SK-N-SH treated with all-trans-retinoic acid at 6 μM for 48 hours (cell line): ENCODE results near the gene AP1AR.

Source experiments
- ATAC-seq: fragments of 200-7000 bp; cut with Tn5 transposase; 3 replicates; pipeline ENCODE4 v1.9.1; 2020; ENCODE audit warnings: mild to moderate bottlenecking, moderate library complexity
- ARNTL ChIP-seq: fragments of 450-650 bp; formaldehyde crosslinking; IDR thresholded peaks from 2 replicates; pipeline ENCODE4 v1.5.0; 2020; ENCODE audit warnings: low read depth, mild to moderate bottlenecking, moderate library complexity, borderline replicate concordance
- BACH2 ChIP-seq: fragments of 250-450 bp; sonication (Bioruptor Pico); IDR thresholded peaks from 2 replicates; pipeline ENCODE4 v1.9.0; 2021; ENCODE audit warnings: mild to moderate bottlenecking, borderline replicate concordance
- CREB5 ChIP-seq: fragments of 250-450 bp; sonication (Bioruptor Pico); IDR thresholded peaks from 2 replicates; pipeline ENCODE4 v1.5.1; 2020; ENCODE audit warnings: low read depth, mild to moderate bottlenecking, moderate library complexity
- CSDC2 ChIP-seq: fragments of 250-450 bp; sonication (Bioruptor Pico); IDR thresholded peaks from 2 replicates; pipeline ENCODE4 v1.5.0; 2020; ENCODE audit warnings: mild to moderate bottlenecking, moderate library complexity
- ESRRG ChIP-seq: fragments of 250-450 bp; sonication (Bioruptor Pico); IDR thresholded peaks from 2 replicates; pipeline ENCODE4 v1.6.1; 2021; ENCODE audit warnings: mild to moderate bottlenecking
- GLIS3 ChIP-seq: fragments of 250-450 bp; sonication (Bioruptor Pico); IDR thresholded peaks from 2 replicates; pipeline ENCODE4 v1.5.0; 2020; ENCODE audit warnings: mild to moderate bottlenecking, moderate library complexity
- ISL1 ChIP-seq: fragments of 250-450 bp; sonication (Bioruptor Pico); IDR thresholded peaks from 2 replicates; pipeline ENCODE4 v2.1.2; 2022; ENCODE audit warnings: mild to moderate bottlenecking, moderate library complexity
- OSR1 ChIP-seq: fragments of 250-450 bp; sonication (Bioruptor Pico); IDR thresholded peaks from 2 replicates; pipeline ENCODE4 v1.8.0; 2022; ENCODE audit warnings: moderate library complexity, mild to moderate bottlenecking, inconsistent platforms
- PPARA ChIP-seq: fragments of 250-450 bp; sonication (Bioruptor Pico); IDR thresholded peaks from 2 replicates; pipeline ENCODE4 v1.5.0; 2020; ENCODE audit warnings: mild to moderate bottlenecking, borderline replicate concordance
- RARB ChIP-seq: fragments of 250-450 bp; sonication (Bioruptor Pico); IDR thresholded peaks from 2 replicates; pipeline ENCODE4 v1.8.0; 2021; ENCODE audit warnings: mild to moderate bottlenecking, moderate library complexity
- SNAI2 ChIP-seq: fragments of 250-450 bp; sonication (Bioruptor Pico); IDR thresholded peaks from 2 replicates; pipeline ENCODE4 v1.5.0; 2020; ENCODE audit warnings: mild to moderate bottlenecking, moderate library complexity
- TCF4 ChIP-seq: fragments of 250-450 bp; sonication (Bioruptor Pico); IDR thresholded peaks from 2 replicates; pipeline ENCODE4 v1.8.0; 2021; ENCODE audit warnings: mild to moderate bottlenecking, moderate library complexity, borderline replicate concordance
- TOX ChIP-seq: fragments of 250-450 bp; sonication (Bioruptor Pico); IDR thresholded peaks from 2 replicates; pipeline ENCODE4 v1.8.0; 2021; ENCODE audit warnings: mild to moderate bottlenecking, moderate library complexity, borderline replicate concordance
- TSHZ2 ChIP-seq: fragments of 250-450 bp; sonication (Bioruptor Pico); IDR thresholded peaks from 2 replicates; pipeline ENCODE4 v1.5.0; 2020; ENCODE audit warnings: mild to moderate bottlenecking, moderate library complexity
- ZC3H10 ChIP-seq: fragments of 250-450 bp; sonication (Bioruptor Pico); IDR thresholded peaks from 2 replicates; pipeline ENCODE4 v1.5.1; 2021; ENCODE audit warnings: mild to moderate bottlenecking, moderate library complexity
- ZFP3 ChIP-seq: fragments of 250-450 bp; sonication (Bioruptor Pico); IDR thresholded peaks from 2 replicates; pipeline ENCODE4 v1.5.0; 2020; ENCODE audit warnings: mild to moderate bottlenecking, moderate library complexity
- ZNF565 ChIP-seq: fragments of 450-650 bp; formaldehyde crosslinking; conservative IDR thresholded peaks from 2 replicates; pipeline ENCODE4 v1.5.0; 2020; ENCODE audit warnings: low read depth, mild to moderate bottlenecking, moderate library complexity
- ZNF70 ChIP-seq: fragments of 450-650 bp; formaldehyde crosslinking; IDR thresholded peaks from 2 replicates; pipeline ENCODE4 v1.5.0; 2020; ENCODE audit warnings: mild to moderate bottlenecking, moderate library complexity
- ZNF8 ChIP-seq: fragments of 450-650 bp; formaldehyde crosslinking; IDR thresholded peaks from 2 replicates; pipeline ENCODE4 v1.5.0; 2020; ENCODE audit warnings: mild to moderate bottlenecking, moderate library complexity
- TF ChIP-seq, protein P1 (sequence below): fragments of 250-450 bp; sonication (Bioruptor Pico); IDR thresholded peaks from 2 replicates; pipeline ENCODE4 v1.8.0; 2021; ENCODE audit warnings: low read depth, mild to moderate bottlenecking, moderate library complexity, borderline replicate concordance
- TF ChIP-seq, protein P2 (sequence below): fragments of 250-450 bp; sonication (Bioruptor Pico); IDR thresholded peaks from 2 replicates; pipeline ENCODE4 v1.5.1; 2021; ENCODE audit warnings: mild to moderate bottlenecking, moderate library complexity
- TF ChIP-seq, protein P3 (sequence below): fragments of 250-450 bp; sonication (Bioruptor Pico); IDR thresholded peaks from 2 replicates; pipeline ENCODE4 v1.8.0; 2020; ENCODE audit warnings: mild to moderate bottlenecking, moderate library complexity, borderline replicate concordance

The AP1AR gene

DNA sequence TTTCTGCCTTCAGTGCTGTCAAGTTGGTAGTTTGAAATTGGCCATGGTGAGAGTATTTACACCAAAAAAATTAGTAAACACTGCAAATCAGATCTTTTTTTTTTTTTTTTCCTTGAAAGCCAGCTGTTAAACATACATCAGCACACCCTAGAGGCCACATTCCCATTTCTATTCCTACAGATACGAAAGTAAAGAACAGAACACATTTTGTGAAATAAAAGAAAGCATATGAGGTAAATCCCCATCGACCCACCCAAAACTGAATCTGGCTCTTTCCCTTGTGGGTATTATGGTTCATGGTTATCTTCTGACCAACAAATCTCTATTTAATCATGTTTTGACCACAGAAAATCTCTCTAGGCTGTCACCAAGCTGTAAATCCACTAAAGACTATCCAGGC lies 41.8 kb upstream of the AP1AR start (continued):
- TF ChIP-seq ESRRG (CRISPR knock-in tag): no peak
- no peak for TF ChIP-seq TOX (CRISPR knock-in tag)

DNA sequence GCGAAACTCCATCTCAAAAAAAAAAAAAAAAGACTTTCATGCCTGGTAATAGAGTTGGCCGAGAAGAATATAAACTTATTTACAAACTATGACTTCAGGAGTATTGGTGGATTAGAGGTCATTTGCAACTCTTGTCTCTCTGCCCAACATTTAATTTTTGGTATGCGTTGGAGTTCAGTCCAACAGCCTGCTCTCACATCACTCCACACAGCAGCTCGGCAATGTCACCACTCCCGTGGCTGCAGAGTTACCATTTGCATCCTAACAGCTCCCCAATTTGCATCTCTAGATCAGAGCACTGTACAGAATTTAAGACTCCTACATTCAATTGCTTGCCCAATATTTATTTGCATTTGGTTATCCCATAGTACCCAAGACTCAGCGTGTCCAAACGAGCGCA lies 40.9 kb upstream of the AP1AR start:
- ATAC-seq: no peak
- TF ChIP-seq CSDC2 (CRISPR knock-in tag): no peak
- no peak for TF ChIP-seq PPARA (CRISPR knock-in tag)
- TF ChIP-seq ZC3H10: no peak
- TF ChIP-seq SNAI2 (CRISPR knock-in tag): no peak
- no peak for TF ChIP-seq ISL1 (CRISPR knock-in tag)
- TF ChIP-seq RARB (CRISPR knock-in tag): no peak
- no peak for TF ChIP-seq OSR1 (CRISPR knock-in tag)
- no peak for TF ChIP-seq TCF4 (CRISPR knock-in tag)
- TF ChIP-seq CREB5 (CRISPR knock-in tag): no peak
- no peak for TF ChIP-seq ZFP3 (CRISPR knock-in tag)
- TF ChIP-seq BACH2: no peak
- TF ChIP-seq, protein P1, sequence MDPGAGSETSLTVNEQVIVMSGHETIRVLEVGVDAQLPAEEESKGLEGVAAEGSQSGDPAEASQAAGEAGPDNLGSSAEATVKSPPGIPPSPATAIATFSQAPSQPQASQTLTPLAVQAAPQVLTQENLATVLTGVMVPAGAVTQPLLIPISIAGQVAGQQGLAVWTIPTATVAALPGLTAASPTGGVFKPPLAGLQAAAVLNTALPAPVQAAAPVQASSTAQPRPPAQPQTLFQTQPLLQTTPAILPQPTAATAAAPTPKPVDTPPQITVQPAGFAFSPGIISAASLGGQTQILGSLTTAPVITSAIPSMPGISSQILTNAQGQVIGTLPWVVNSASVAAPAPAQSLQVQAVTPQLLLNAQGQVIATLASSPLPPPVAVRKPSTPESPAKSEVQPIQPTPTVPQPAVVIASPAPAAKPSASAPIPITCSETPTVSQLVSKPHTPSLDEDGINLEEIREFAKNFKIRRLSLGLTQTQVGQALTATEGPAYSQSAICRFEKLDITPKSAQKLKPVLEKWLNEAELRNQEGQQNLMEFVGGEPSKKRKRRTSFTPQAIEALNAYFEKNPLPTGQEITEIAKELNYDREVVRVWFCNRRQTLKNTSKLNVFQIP: no peak
- no peak for TF ChIP-seq ZNF8 (CRISPR knock-in tag)
- TF ChIP-seq ZNF565 (CRISPR knock-in tag): no peak
- TF ChIP-seq ARNTL (CRISPR knock-in tag): no peak
- no peak for TF ChIP-seq GLIS3
- TF ChIP-seq, protein P2, sequence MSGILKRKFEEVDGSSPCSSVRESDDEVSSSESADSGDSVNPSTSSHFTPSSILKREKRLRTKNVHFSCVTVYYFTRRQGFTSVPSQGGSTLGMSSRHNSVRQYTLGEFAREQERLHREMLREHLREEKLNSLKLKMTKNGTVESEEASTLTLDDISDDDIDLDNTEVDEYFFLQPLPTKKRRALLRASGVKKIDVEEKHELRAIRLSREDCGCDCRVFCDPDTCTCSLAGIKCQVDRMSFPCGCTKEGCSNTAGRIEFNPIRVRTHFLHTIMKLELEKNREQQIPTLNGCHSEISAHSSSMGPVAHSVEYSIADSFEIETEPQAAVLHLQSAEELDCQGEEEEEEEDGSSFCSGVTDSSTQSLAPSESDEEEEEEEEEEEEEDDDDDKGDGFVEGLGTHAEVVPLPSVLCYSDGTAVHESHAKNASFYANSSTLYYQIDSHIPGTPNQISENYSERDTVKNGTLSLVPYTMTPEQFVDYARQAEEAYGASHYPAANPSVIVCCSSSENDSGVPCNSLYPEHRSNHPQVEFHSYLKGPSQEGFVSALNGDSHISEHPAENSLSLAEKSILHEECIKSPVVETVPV (CRISPR knock-in tag): no peak
- TF ChIP-seq ZNF70 (CRISPR knock-in tag): no peak
- TF ChIP-seq, protein P3, sequence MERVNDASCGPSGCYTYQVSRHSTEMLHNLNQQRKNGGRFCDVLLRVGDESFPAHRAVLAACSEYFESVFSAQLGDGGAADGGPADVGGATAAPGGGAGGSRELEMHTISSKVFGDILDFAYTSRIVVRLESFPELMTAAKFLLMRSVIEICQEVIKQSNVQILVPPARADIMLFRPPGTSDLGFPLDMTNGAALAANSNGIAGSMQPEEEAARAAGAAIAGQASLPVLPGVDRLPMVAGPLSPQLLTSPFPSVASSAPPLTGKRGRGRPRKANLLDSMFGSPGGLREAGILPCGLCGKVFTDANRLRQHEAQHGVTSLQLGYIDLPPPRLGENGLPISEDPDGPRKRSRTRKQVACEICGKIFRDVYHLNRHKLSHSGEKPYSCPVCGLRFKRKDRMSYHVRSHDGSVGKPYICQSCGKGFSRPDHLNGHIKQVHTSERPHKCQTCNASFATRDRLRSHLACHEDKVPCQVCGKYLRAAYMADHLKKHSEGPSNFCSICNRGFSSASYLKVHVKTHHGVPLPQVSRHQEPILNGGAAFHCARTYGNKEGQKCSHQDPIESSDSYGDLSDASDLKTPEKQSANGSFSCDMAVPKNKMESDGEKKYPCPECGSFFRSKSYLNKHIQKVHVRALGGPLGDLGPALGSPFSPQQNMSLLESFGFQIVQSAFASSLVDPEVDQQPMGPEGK (CRISPR knock-in tag): no peak

DNA sequence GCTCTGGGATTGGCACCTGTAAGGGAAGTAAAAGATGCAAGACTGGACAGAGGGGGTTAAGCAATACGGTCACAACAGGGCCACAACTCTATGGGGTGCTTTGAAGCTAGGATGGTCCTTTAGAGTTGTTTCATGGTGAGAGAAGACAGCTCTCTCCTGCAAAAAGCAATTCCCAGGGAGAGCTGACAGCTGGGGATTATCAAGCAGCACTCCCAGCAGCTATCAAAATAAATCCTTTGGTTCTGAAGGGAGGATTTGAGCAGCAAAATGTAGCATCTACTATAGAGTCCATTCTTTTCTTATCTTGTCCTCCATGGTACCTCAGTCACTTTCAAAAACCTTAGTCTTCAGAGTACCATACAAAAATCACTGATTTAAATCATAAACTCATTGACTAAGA lies 35.1 kb upstream of the AP1AR start:
- no peak for TF ChIP-seq TOX (CRISPR knock-in tag)
- TF ChIP-seq, protein P3 (CRISPR knock-in tag): no peak
- no peak for TF ChIP-seq ZNF8 (CRISPR knock-in tag)
- no peak for TF ChIP-seq ZNF70 (CRISPR knock-in tag)
- no peak for TF ChIP-seq TSHZ2 (CRISPR knock-in tag)
- no peak for TF ChIP-seq BACH2
- TF ChIP-seq, protein P1: no peak
- no peak for TF ChIP-seq ZNF565 (CRISPR knock-in tag)
- TF ChIP-seq ISL1 (CRISPR knock-in tag): no peak
- TF ChIP-seq CREB5 (CRISPR knock-in tag): no peak
- TF ChIP-seq PPARA (CRISPR knock-in tag): no peak
- no peak for TF ChIP-seq ARNTL (CRISPR knock-in tag)
- TF ChIP-seq TCF4 (CRISPR knock-in tag): no peak
- no peak for TF ChIP-seq ESRRG (CRISPR knock-in tag)
- ATAC-seq: no peak
